ENCODE results near the gene EIF2AK3. TPM values are rescaled to one million over a fixed set of nuclear protein-coding genes. Genes with fewer than 3 reads are reported as not detected.
A peak's percentile ranks its signal among the peaks of the same experiment; 100 is the strongest.

Gene EIF2AK3
- total RNA-seq, 1 donor, result 31.5 TPM

GRCh38 chr2:88568179-88568578 is 59.1 kb downstream of the EIF2AK3 start:
- no peak for TF ChIP-seq CTCF (IDR thresholded peaks at IDR 0.05; ENCODE audit: insufficient read depth, low read length)
- no peak overlapping the region for H3K4me3 ChIP-seq (ENCODE audit: low read depth, low read length)
- DNase-seq (ENCODE audit: low read depth), result no peak

GRCh38 chr2:88564402-88564801 is 62.9 kb downstream of the EIF2AK3 start:
- no peak for TF ChIP-seq CTCF (IDR thresholded peaks at IDR 0.05; ENCODE audit: insufficient read depth, low read length)
- no peak overlapping the region for H3K4me3 ChIP-seq (ENCODE audit: low read depth, low read length)
- no peak for DNase-seq (ENCODE audit: low read depth)

- no peak for TF ChIP-seq CTCF (IDR thresholded peaks at IDR 0.05; ENCODE audit: insufficient read depth, low read length)
- H3K4me3 ChIP-seq (ENCODE audit: low read depth, low read length), result no peak overlapping the region
- peak; percentile 43 for DNase-seq (ENCODE audit: low read depth)
Measured at GRCh38 chr2:88563129-88563528, 64.1 kb downstream of the EIF2AK3 start.

GRCh38 chr2:88561646-88562388 is 65.4 kb downstream of the EIF2AK3 start:
- no peak for DNase-seq (ENCODE audit: low read depth)
- no peak for TF ChIP-seq CTCF (IDR thresholded peaks at IDR 0.05; ENCODE audit: insufficient read depth, low read length)
- H3K4me3 ChIP-seq (ENCODE audit: low read depth, low read length), result no peak overlapping the region

GRCh38 chr2:88560619-88561307 is 66.5 kb downstream of the EIF2AK3 start:
- DNase-seq (ENCODE audit: low read depth), result no peak
- TF ChIP-seq CTCF (IDR thresholded peaks at IDR 0.05; ENCODE audit: insufficient read depth, low read length), result no peak
- no peak overlapping the region for H3K4me3 ChIP-seq (ENCODE audit: low read depth, low read length)

- no peak for TF ChIP-seq CTCF (IDR thresholded peaks at IDR 0.05; ENCODE audit: insufficient read depth, low read length)
- DNase-seq (ENCODE audit: low read depth), result no peak
Measured at GRCh38 chr2:88557290-88557689, 70.0 kb downstream of the EIF2AK3 start.

More at GRCh38 chr2:88557290-88557689, 70.0 kb downstream of the EIF2AK3 start:
- H3K4me3 ChIP-seq (ENCODE audit: low read depth, low read length), result no peak overlapping the region
